ENCODE measurements around the gene TTC17. TPM values are rescaled to one million over a fixed set of nuclear protein-coding genes. Genes with fewer than 3 reads are reported as not detected.

Gene TTC17
- total and polyA plus RNA-seq, 2 of the 8 experiments (the other 6 are each of a cell fraction or from before 2014, with no cell fraction given) = 65.1 to 80.1 TPM

GRCh38 chr11:43404836-43405479 lies 46.2 kb downstream of the TTC17 start (continued):
- TF ChIP-seq SAP30 (IDR thresholded peaks at IDR 0.05; ENCODE audit: insufficient read depth, insufficient replicate concordance, low read length) (no peak), PHF8 (conservative IDR thresholded peaks at IDR 0.05; ENCODE audit: low read depth, low read length) (no peak), HDAC6 (IDR thresholded peaks at IDR 0.05; ENCODE audit: low read depth, low read length) (no peak), KDM5A (IDR thresholded peaks at IDR 0.05; ENCODE audit: low read length) (no peak), CBX8 (IDR thresholded peaks at IDR 0.05; ENCODE audit: borderline replicate concordance, low read depth, low read length) (no peak), CEBPB (IDR thresholded peaks at IDR 0.05; ENCODE audit: low read depth, low read length) (no peak)

Data from H1 (cell line).